Measurements from ENCODE around the gene GNG12. TPM values are rescaled to one million over a fixed set of nuclear protein-coding genes. Genes with fewer than 3 reads are reported as not detected.
A peak's percentile ranks its signal among the peaks of the same experiment; 100 is the strongest.

Gene GNG12
- total and polyA plus RNA-seq, 9 of the 15 experiments (the other 6 are each of a cell fraction or from before 2014, with no cell fraction given), result 2.6 to 6.0 (median 4.1) TPM

DNA sequence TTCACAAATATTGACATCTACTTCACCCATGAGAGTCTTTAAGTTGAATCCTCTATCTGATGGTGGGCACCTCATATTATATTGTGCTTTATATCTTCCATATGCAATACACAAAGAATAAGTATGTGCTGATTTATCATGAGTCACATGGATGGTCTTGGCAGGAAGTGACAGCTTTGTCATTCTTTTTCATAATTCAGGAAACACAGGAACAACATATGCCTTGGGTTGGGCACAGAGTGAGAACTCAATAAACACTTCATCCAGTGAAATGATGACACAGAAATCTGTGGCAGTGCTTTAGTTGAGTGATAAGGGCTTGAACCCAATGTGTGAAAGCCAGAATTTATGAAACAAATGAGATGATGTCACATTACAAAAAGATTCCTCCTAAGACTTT, 107.0 kb downstream of the GNG12 start:
- Histone ChIP-seq H3K4me3 (no peak overlapping the region), H3K4me1 (replicated peaks in 1 of 2; ENCODE audit: control insufficient read depth in 2 of 2, insufficient read depth in 2 of 2, low read length in 2 of 2) (peaks cover 16 to 57% of the 10 kb centered on the region in 2 experiments; a peak in 4 of 5 replicates), H3K79me2 (ENCODE audit: control insufficient read depth, insufficient read depth, low read length) (no peaks in the 10 kb centered on the region), H3K27ac (ENCODE audit: extremely low read depth, low read depth, low read length) (no peak overlapping the region), H3K9ac (ENCODE audit: insufficient read depth in 1 of 2, low read depth in 2 of 2, low read length in 2 of 2) (no peak overlapping the region), H3K4me2 (ENCODE audit: insufficient read depth, low read length) (no peak overlapping the region), H3K9me3 (replicated peaks; ENCODE audit: control insufficient read depth, insufficient read depth, low read depth, low read length) (no peaks in the 10 kb centered on the region), H3K9me1 (ENCODE audit: control insufficient read depth, insufficient read depth, low read length) (no peaks in the 10 kb centered on the region), H4K20me1 (replicated peaks; ENCODE audit: control insufficient read depth, insufficient read depth, low read length) (no peaks in the 10 kb centered on the region), H3K27me3 (ENCODE audit: control insufficient read depth in 2 of 2, insufficient read depth in 2 of 2, low read length in 2 of 2) (no peaks in the 10 kb centered on the region), H3K36me3 (ENCODE audit: control insufficient read depth, insufficient read depth, low read length) (no peaks in the 10 kb centered on the region), H2AFZ (ENCODE audit: low read depth, low read length) (no peak overlapping the region)
- DNase-seq (ENCODE audit: extremely low read depth in 1 of 4, low spot score in 3 of 4) (no peak), FAIRE-seq (no peak), ATAC-seq (no peak)
- ChIA-PET POLR2A (no interaction called here), CTCF (ENCODE audit: low intra/inter-chr PET ratio) (no interaction called here)
- in situ Hi-C loops (cut with MboI), result no loop called here
- BruUV-seq (replicated peaks), result no TSS peak
- intact Hi-C loops (cut with micrococcal nuclease), result no loop called here
- no peak for TF ChIP-seq EGR1 (conservative IDR thresholded peaks at IDR 0.05)
- no peak for TF ChIP-seq ELK1 (CRISPR knock-in tag; IDR thresholded peaks at IDR 0.05)
- no peak for TF ChIP-seq ZNF280A (IDR thresholded peaks at IDR 0.05; ENCODE audit: low read depth, partially characterized antibody)
- TF ChIP-seq CBFA2T3 (IDR thresholded peaks at IDR 0.05), result peak; percentile 31; the same call in 1 of the 2 replicates
- no peak for TF ChIP-seq CBFB (CRISPR knock-in tag; IDR thresholded peaks at IDR 0.05)
- TF ChIP-seq SP1 (CRISPR knock-in tag; IDR thresholded peaks at IDR 0.05), result no peak
- TF ChIP-seq ESRRA (IDR thresholded peaks at IDR 0.05; ENCODE audit: borderline replicate concordance, low read depth), result no peak
- TF ChIP-seq HDAC1 (IDR thresholded peaks at IDR 0.05), result no peak
- TF ChIP-seq, protein P1, sequence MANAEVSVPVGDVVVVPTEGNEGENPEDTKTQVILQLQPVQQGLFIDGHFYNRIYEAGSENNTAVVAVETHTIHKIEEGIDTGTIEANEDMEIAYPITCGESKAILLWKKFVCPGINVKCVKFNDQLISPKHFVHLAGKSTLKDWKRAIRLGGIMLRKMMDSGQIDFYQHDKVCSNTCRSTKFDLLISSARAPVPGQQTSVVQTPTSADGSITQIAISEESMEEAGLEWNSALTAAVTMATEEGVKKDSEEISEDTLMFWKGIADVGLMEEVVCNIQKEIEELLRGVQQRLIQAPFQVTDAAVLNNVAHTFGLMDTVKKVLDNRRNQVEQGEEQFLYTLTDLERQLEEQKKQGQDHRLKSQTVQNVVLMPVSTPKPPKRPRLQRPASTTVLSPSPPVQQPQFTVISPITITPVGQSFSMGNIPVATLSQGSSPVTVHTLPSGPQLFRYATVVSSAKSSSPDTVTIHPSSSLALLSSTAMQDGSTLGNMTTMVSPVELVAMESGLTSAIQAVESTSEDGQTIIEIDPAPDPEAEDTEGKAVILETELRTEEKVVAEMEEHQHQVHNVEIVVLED (CRISPR knock-in tag; IDR thresholded peaks at IDR 0.05), result no peak
- 0 out of 2 replicates have a peak, but pooled peaks have one; percentile 14 for TF ChIP-seq ETV1 (tag; conservative IDR thresholded peaks at IDR 0.05; ENCODE audit: low read depth)
- TF ChIP-seq MTF1 (CRISPR knock-in tag; IDR thresholded peaks at IDR 0.05; ENCODE audit: borderline replicate concordance), result no peak
- no peak for TF ChIP-seq ZNF444 (CRISPR knock-in tag; IDR thresholded peaks at IDR 0.05)
- TF ChIP-seq, protein P2, sequence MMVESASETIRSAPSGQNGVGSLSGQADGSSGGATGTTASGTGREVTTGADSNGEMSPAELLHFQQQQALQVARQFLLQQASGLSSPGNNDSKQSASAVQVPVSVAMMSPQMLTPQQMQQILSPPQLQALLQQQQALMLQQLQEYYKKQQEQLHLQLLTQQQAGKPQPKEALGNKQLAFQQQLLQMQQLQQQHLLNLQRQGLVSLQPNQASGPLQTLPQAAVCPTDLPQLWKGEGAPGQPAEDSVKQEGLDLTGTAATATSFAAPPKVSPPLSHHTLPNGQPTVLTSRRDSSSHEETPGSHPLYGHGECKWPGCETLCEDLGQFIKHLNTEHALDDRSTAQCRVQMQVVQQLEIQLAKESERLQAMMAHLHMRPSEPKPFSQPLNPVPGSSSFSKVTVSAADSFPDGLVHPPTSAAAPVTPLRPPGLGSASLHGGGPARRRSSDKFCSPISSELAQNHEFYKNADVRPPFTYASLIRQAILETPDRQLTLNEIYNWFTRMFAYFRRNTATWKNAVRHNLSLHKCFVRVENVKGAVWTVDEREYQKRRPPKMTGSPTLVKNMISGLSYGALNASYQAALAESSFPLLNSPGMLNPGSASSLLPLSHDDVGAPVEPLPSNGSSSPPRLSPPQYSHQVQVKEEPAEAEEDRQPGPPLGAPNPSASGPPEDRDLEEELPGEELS (CRISPR knock-in tag; IDR thresholded peaks at IDR 0.05; ENCODE audit: borderline replicate concordance), result no peak
- no peak for TF ChIP-seq SMARCB1 (IDR thresholded peaks at IDR 0.05; ENCODE audit: insufficient read length, low read depth)
- TF ChIP-seq TCFL5 (CRISPR knock-in tag; conservative IDR thresholded peaks at IDR 0.05), result no peak
- no peak for TF ChIP-seq TEAD2 (tag; IDR thresholded peaks at IDR 0.05)
- TF ChIP-seq KDM1A (IDR thresholded peaks at IDR 0.05), result peak in 1 of 2 experiments; percentile 56; a peak in 2 of 4 replicates
- no peak for TF ChIP-seq NELFE (IDR thresholded peaks at IDR 0.05; ENCODE audit: insufficient read depth, insufficient read length)

All from K562 (cell line).